Fibroblast of upper back skin (primary cell): ENCODE data around the gene TNPO1.
"Not testable (repeated sequence)": the region's sequence is repeated elsewhere in the genome, so short reads cannot be mapped to it uniquely, and the experiment has no call there.

Experiments used
- DNase-seq: peaks from one replicate; pipeline ENCODE4 v3.0.0-alpha.2; 2013

Gene TNPO1

GRCh38 chr5:72855821-72856220, 39.4 kb downstream of the TNPO1 start:
- no peak for DNase-seq

- DNase-seq, result no peak
Measured at GRCh38 chr5:72857396-72857795, 40.9 kb downstream of the TNPO1 start.

GRCh38 chr5:72859127-72859526, 42.7 kb downstream of the TNPO1 start:
- DNase-seq, result no peak

- peak; percentile 59 for DNase-seq
Measured at GRCh38 chr5:72860499-72860898, 44.0 kb downstream of the TNPO1 start.

GRCh38 chr5:72871366-72872024, 55.0 kb downstream of the TNPO1 start:
- peak; percentile 20 for DNase-seq

GRCh38 chr5:72878854-72879253, 62.4 kb downstream of the TNPO1 start:
- DNase-seq, result no peak

- no peak for DNase-seq
Measured at GRCh38 chr5:72882989-72883388, 66.5 kb downstream of the TNPO1 start.

GRCh38 chr5:72883850-72884249, 67.4 kb downstream of the TNPO1 start:
- no peak for DNase-seq

- DNase-seq, result no peak
Measured at GRCh38 chr5:72884892-72885291, 68.4 kb downstream of the TNPO1 start.

GRCh38 chr5:72885824-72886223, 69.4 kb downstream of the TNPO1 start:
- no peak for DNase-seq

GRCh38 chr5:72888595-72888994, 72.1 kb downstream of the TNPO1 start:
- no peak for DNase-seq

- DNase-seq, result no peak
Measured at GRCh38 chr5:72889324-72889723, 72.9 kb downstream of the TNPO1 start.

GRCh38 chr5:72892846-72893245, 76.4 kb downstream of the TNPO1 start:
- DNase-seq, result no peak

- no peak for DNase-seq
Measured at GRCh38 chr5:72895758-72896157, 79.3 kb downstream of the TNPO1 start.

- no peak for DNase-seq
Measured at GRCh38 chr5:72906806-72907205, 90.3 kb downstream of the TNPO1 start.

GRCh38 chr5:72908664-72909063, 92.2 kb downstream of the TNPO1 start:
- DNase-seq, result peak; percentile 32

GRCh38 chr5:72917371-72917776, 100.9 kb downstream of the TNPO1 start:
- no peak for DNase-seq

GRCh38 chr5:72920690-72921502, 104.4 kb downstream of the TNPO1 start:
- peak; percentile 61 for DNase-seq

- no peak for DNase-seq
Measured at GRCh38 chr5:72921886-72922285, 105.4 kb downstream of the TNPO1 start.

GRCh38 chr5:72922422-72922821, 106.0 kb downstream of the TNPO1 start:
- DNase-seq, result no peak

- DNase-seq, result no peak
Measured at GRCh38 chr5:72925336-72926010, 109.0 kb downstream of the TNPO1 start.

- not testable (repeated sequence) for DNase-seq
Measured at GRCh38 chr5:72932686-72933085, 116.2 kb downstream of the TNPO1 start.

GRCh38 chr5:72934953-72935725, 118.7 kb downstream of the TNPO1 start:
- not testable (repeated sequence) for DNase-seq
